ENCODE results near the gene ATAD3B.
"Not testable (repeated sequence)": the region's sequence is repeated elsewhere in the genome, so short reads cannot be mapped to it uniquely, and the experiment has no call there.

Gene ATAD3B

DNA sequence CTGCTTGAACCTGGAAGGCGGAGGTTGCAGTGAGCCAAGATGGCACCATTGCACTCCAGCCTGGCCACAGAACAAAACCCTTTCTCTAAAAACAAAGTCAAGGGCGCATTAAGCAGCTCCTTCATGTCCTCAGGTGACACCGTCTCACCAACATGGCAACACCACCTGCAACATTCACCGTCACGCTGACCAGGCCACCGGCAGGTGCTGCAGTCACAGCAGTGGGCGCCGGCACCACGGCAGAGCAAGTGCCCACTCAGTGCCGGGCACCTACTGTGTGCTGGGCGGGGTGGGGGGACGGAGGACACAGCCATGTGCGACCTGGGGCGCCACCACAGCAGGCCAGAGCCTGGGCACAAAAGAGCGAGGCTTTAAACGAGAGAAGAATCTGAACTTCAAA, 12.1 kb downstream of the ATAD3B start:
- no peak for DNase-seq

- DNase-seq, result not testable (repeated sequence)
Measured at GRCh38 chr1:1484976-1485750, 13.6 kb downstream of the ATAD3B start.

GRCh38 chr1:1485755-1486317, 14.3 kb downstream of the ATAD3B start:
- not testable (repeated sequence) for DNase-seq

- DNase-seq, result no peak
Measured at GRCh38 chr1:1487701-1488100, 16.1 kb downstream of the ATAD3B start.

- no peak for DNase-seq
Measured at GRCh38 chr1:1489231-1489630, 17.7 kb downstream of the ATAD3B start.

- DNase-seq, result no peak
Measured at GRCh38 chr1:1489861-1490260, 18.3 kb downstream of the ATAD3B start.

- no peak for DNase-seq
Measured at GRCh38 chr1:1490633-1491230, 19.2 kb downstream of the ATAD3B start.

GRCh38 chr1:1491601-1492000, 20.0 kb downstream of the ATAD3B start:
- no peak for DNase-seq

- not testable (repeated sequence) for DNase-seq
Measured at GRCh38 chr1:1494311-1494710, 22.7 kb downstream of the ATAD3B start.

DNA sequence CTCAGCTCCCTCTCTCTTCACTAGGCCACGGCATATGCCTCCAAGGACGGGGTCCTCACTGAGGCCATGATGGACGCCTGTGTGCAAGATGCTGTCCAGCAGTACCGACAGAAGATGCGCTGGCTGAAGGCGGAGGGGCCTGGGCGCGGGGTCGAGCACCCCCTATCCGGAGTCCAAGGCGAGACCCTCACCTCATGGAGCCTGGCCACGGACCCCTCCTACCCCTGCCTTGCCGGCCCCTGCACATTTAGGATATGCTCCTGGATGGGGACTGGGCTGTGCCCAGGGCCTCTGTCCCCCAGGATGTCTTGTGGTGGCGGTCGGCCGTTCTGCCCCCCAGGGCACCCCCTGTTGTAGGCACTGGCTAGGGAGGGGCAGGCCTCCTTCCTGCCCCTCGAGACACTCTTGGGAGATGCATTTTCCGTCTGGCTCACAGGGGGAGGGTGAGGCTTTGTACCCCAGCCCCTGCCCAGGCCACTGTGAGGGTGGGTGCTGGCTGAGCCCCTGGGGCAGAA, 24.0 kb downstream of the ATAD3B start:
- not testable (repeated sequence) for DNase-seq

DNA sequence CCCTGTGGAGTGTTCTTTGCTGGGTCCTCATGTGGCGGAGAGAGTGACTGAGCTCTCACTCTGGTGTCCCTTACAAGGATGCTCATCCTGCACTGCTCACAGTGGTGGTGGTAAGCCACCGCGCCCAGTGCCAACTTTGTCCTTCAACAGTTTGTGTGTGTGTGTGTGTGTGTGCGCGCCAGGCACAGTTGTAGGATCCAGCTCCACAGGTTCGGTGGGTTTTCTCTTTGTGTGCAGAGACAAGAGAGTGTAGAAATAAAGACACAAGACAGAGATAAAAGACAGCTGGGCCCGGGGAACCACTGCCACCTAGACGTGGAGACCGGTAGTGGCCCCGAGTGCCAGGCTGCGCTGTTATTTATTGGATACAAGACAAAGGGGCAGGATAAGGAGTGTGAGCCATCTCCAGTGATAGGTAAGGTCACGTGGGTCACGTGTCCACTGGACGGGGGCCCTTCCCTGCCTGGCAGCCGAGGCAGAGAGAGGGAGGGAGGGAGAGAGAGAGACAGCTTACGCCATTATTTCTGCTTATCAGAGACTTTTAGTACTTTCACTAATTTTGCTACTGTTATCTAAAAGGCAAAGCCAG, 33.3 kb downstream of the ATAD3B start:
- DNase-seq, result peak; percentile 87

- DNase-seq, result peak; percentile 62
Measured at GRCh38 chr1:1505366-1505798, 33.8 kb downstream of the ATAD3B start.

GRCh38 chr1:1505801-1506200, 34.2 kb downstream of the ATAD3B start:
- not testable (repeated sequence) for DNase-seq

GRCh38 chr1:1507305-1507704, 35.7 kb downstream of the ATAD3B start:
- DNase-seq, result no peak

GRCh38 chr1:1508775-1509464, 37.4 kb downstream of the ATAD3B start:
- DNase-seq, result not testable (repeated sequence)

GRCh38 chr1:1509465-1509850, 37.9 kb downstream of the ATAD3B start:
- DNase-seq, result not testable (repeated sequence)

GRCh38 chr1:1510912-1511532, 39.5 kb downstream of the ATAD3B start:
- peak; percentile 58 for DNase-seq

DNA sequence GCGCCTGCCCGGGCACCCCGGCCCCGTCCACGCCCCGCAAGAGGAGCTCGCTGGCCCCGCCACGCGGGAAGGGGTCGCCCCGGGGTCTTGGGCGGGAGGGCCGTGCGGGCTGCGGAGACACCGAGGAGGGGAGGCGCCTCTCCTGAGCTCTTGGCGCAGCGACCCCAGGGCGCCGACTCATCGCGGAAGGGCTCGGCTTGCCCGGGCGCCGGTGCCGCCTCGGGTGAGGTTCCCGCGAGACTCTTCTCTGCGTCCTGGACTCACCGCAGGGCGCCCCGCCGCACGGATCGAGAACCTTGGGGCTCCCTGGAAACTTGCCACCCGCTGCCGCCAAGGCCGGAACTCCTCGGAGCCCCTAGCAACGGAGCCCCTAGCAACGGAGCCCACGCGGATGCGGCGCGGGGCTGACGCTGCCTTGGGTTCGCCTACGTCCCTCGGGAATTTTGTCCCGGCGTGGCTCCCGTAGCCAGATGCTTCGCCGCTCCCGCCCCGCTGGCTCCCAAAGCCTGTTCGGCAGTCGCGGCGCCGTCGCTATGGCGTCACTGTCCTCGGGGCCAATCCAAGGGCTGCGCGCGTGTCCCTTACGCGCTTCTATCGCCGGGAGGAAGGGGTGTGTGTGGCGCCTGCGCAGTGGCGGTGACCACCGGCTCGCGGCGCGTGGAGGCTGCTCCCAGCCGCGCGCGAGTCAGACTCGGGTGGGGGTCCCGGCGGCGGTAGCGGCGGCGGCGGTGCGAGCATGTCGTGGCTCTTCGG, 40.1 kb downstream of the ATAD3B start, which contains the start of gene ATAD3A:
Gene ATAD3A, plus strand, starts transcription at position 630 of the 753 bp plus-strand sequence. Its CDS starts 107 bp downstream, at position 737.
- DNase-seq, result peak; percentile 99

- not testable (repeated sequence) for DNase-seq
Measured at GRCh38 chr1:1512425-1512824, 40.9 kb downstream of the ATAD3B start.

- DNase-seq, result not testable (repeated sequence)
Measured at GRCh38 chr1:1513675-1514074, 42.1 kb downstream of the ATAD3B start.

DNA sequence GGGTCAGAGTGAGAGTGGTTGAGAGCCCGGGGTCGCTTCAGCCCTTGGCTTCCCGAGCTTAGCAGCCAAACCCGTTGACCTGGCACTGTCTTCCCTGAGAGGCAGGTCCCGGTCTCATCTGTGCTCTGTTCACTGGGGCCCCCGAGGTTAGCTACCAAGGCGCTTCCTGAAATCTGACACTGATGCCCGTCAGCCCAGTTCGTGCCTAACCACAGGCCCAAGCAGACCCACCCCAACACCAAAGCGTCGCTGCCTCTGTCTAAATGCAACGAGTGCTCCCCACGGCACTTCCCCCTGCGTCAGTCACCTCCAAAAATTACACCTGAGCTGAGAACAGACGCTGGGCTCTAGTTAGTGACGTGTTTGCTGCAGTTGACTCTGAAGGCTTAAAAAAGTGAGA, 42.8 kb downstream of the ATAD3B start:
- not testable (repeated sequence) for DNase-seq
